ENCODE data around the gene REEP1.

DNA sequence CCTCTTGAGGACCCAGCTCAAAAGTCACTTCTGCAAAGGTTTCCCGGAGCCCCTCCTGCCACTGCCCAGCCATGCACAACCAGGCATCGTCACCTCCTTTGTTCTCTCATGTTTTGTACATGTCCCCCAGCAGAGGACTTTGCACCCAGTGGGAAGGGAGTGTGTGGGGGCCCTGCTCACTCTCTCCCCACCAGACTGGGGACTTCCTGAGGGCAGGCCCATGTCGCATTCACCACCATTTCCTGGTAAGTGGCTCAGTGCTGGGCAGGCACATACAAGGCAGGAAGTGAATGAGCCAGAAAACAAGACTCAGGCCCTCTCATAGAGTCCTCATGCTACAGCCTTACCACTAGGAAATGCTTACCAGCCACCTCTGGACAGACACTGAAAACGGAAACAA is 119.3 kb downstream of the REEP1 start:
- TF ChIP-seq POLR2A (IDR thresholded peaks at IDR 0.05) (no peak), CTCF (IDR thresholded peaks at IDR 0.05) (no peak)
